IMR-90 (cell line): Measurements from ENCODE around the gene SLC17A8. TPM values are rescaled to one million over a fixed set of nuclear protein-coding genes. Genes with fewer than 3 reads are reported as not detected.

Source experiments
- ATAC-seq: fragments of 200-7000 bp; cut with Tn5 transposase; 2 replicates; pipeline ENCODE4 v1.9.1; 2020; ENCODE audit warnings: low read depth, mild to moderate bottlenecking, moderate library complexity
- BruUV-seq: library from RNA; stranded (reverse); fragments of 400-500 nt; replicated peaks from 2 replicates; lab custom pipeline; 2021; lab: Mats Ljungman, UMichigan
- CTCF ChIA-PET: fragments of 300-600 bp; formaldehyde crosslinking; extraction: SDS; loops from one replicate; lab custom pipeline; 2021; ENCODE audit warnings: antibody characterized with exemption; lab: Yijun Ruan, JAX
- POLR2A ChIA-PET: fragments of 300-600 bp; sonication (Branson Sonifier 250); formaldehyde crosslinking; loops from one replicate; lab custom pipeline; 2022; ENCODE audit warnings: antibody characterized with exemption; ENCODE audit not compliant: unreplicated experiment; lab: Charles Lee
- DNase-seq: peaks from one replicate; pipeline ENCODE4 v3.0.0; 2013
- H2AFZ ChIP-seq: replicated peaks from 2 replicates; pipeline ENCODE3; 2013; ENCODE audit warnings: low read length, mild to moderate bottlenecking; ENCODE audit not compliant: poor library complexity
- H2AK5ac ChIP-seq: 2 replicates; pipeline ENCODE4 v1.6.1; 2013; ENCODE audit warnings: low read depth, low read length, inconsistent platforms
- H2AK9ac ChIP-seq: replicated peaks from 2 replicates; pipeline ENCODE3; 2013; ENCODE audit warnings: mild to moderate bottlenecking, low read depth, low read length, moderate library complexity; ENCODE audit not compliant: poor library complexity
- H2BK120ac ChIP-seq: 2 replicates; pipeline ENCODE4 v1.6.1; 2013; ENCODE audit warnings: low read depth, low read length, inconsistent platforms
- H2BK15ac ChIP-seq: 3 replicates; pipeline ENCODE4 v1.6.1; 2013; ENCODE audit warnings: low read depth, low read length, inconsistent platforms
- H2BK20ac ChIP-seq: 2 replicates; pipeline ENCODE4 v1.6.1; 2013; ENCODE audit warnings: low read depth, mild to moderate bottlenecking, inconsistent platforms, low read length, moderate library complexity
- H2BK5ac ChIP-seq: 2 replicates; pipeline ENCODE4 v1.6.1; 2013; ENCODE audit warnings: mild to moderate bottlenecking, low read depth, low read length, inconsistent platforms; ENCODE audit not compliant: poor library complexity, severe bottlenecking
- H3K14ac ChIP-seq: replicated peaks from 2 replicates; pipeline ENCODE4 v1.6.1; 2013; ENCODE audit warnings: low read depth, low read length, inconsistent platforms
- H3K18ac ChIP-seq: 2 replicates; pipeline ENCODE4 v1.6.1; 2013; ENCODE audit warnings: low read depth, low read length, control low read depth
- H3K23ac ChIP-seq: 2 replicates; pipeline ENCODE4 v1.6.1; 2013; ENCODE audit warnings: low read depth, low read length, inconsistent platforms
- H3K27ac ChIP-seq: 2 replicates; pipeline ENCODE4 v1.5.1; 2013; ENCODE audit warnings: mild to moderate bottlenecking, control low read depth, low read length; ENCODE audit not compliant: insufficient read depth
- H3K27me3 ChIP-seq: 2 replicates; pipeline ENCODE4 v1.6.1; 2013; ENCODE audit warnings: low read length; ENCODE audit not compliant: control insufficient read depth, insufficient read depth
- H3K36me3 ChIP-seq: 2 replicates; pipeline ENCODE4 v1.6.1; 2013; ENCODE audit warnings: low read length, mixed read lengths; ENCODE audit not compliant: control insufficient read depth, insufficient read depth
- H3K4ac ChIP-seq: 2 replicates; pipeline ENCODE4 v1.6.1; 2013; ENCODE audit warnings: low read depth, low read length, inconsistent platforms
- H3K4me1 ChIP-seq: 2 replicates; pipeline ENCODE4 v1.6.1; 2013; ENCODE audit warnings: low read length, mixed read lengths; ENCODE audit not compliant: control insufficient read depth, insufficient read depth
- H3K4me2 ChIP-seq: 2 replicates; pipeline ENCODE4 v1.6.1; 2013; ENCODE audit warnings: low read depth, mild to moderate bottlenecking, control low read depth, low read length, moderate library complexity
- H3K4me3 ChIP-seq: 2 replicates; pipeline ENCODE4 v1.5.1; 2013; ENCODE audit warnings: low read depth, mild to moderate bottlenecking, control low read depth, low read length, moderate library complexity; ENCODE audit not compliant: insufficient read depth
- H3K56ac ChIP-seq: 2 replicates; pipeline ENCODE4 v1.6.1; 2013; ENCODE audit warnings: low read length, inconsistent platforms; ENCODE audit not compliant: insufficient read depth; ENCODE audit errors: extremely low read depth
- H3K79me1 ChIP-seq, 2 experiments: 2 replicates each; pipeline ENCODE4 v1.6.1; 2013; ENCODE audit warnings: low read length in 2 of 2, inconsistent platforms in 1 of 2, low read depth in 1 of 2
- H3K9ac ChIP-seq: 2 replicates; pipeline ENCODE4 v1.6.1; 2013; ENCODE audit warnings: low read depth, low read length, control low read depth
- H3K9me1 ChIP-seq: 2 replicates; pipeline ENCODE4 v1.6.1; 2013; ENCODE audit warnings: low read length, inconsistent platforms; ENCODE audit not compliant: insufficient read depth
- H3K9me3 ChIP-seq: 2 replicates; pipeline ENCODE4 v1.6.1; 2013; ENCODE audit warnings: low read length; ENCODE audit not compliant: control insufficient read depth, insufficient read depth
- H4K20me1 ChIP-seq: 2 replicates; pipeline ENCODE4 v1.6.1; 2013; ENCODE audit warnings: low read length, inconsistent platforms; ENCODE audit not compliant: insufficient read depth
- H4K5ac ChIP-seq: 2 replicates; pipeline ENCODE4 v1.6.1; 2013; ENCODE audit warnings: mild to moderate bottlenecking, low read depth, low read length, control low read depth
- H4K8ac ChIP-seq, 2 experiments: 2 replicates each; pipeline ENCODE4 v1.6.1; 2013; ENCODE audit warnings: low read depth in 2 of 2, low read length in 2 of 2, control low read depth in 1 of 2, inconsistent platforms in 1 of 2
- H4K91ac ChIP-seq: 2 replicates; pipeline ENCODE4 v1.6.1; 2013; ENCODE audit warnings: low read depth, low read length, inconsistent platforms; ENCODE audit not compliant: insufficient read depth
- BHLHE40 ChIP-seq: fragments of 150-350 bp; IDR thresholded peaks from 2 replicates; pipeline ENCODE4 v1.6.1; 2016; ENCODE audit warnings: mild to moderate bottlenecking, low read depth, low read length
- CEBPB ChIP-seq: IDR thresholded peaks from 2 replicates; pipeline ENCODE4 v1.6.1; 2012; ENCODE audit warnings: low read depth, low read length, improper control_type of control experiment
- CHD1 ChIP-seq: IDR thresholded peaks from 2 replicates; pipeline ENCODE4 v1.6.1; 2012; ENCODE audit warnings: low read depth, low read length, improper control_type of control experiment
- CTCF ChIP-seq: conservative IDR thresholded peaks from 2 replicates; pipeline ENCODE4 v1.5.1; 2012; ENCODE audit warnings: mild to moderate bottlenecking, low read depth, low read length, improper control_type of control experiment
- ELK1 ChIP-seq: fragments of 150-350 bp; IDR thresholded peaks from 2 replicates; pipeline ENCODE4 v1.6.1; 2016; ENCODE audit warnings: low read depth, mild to moderate bottlenecking, low read length, moderate library complexity, borderline replicate concordance
- FOS ChIP-seq: fragments of 150-350 bp; IDR thresholded peaks from 2 replicates; pipeline ENCODE4 v1.6.1; 2016; ENCODE audit warnings: low read depth, low read length
- MAFK ChIP-seq: IDR thresholded peaks from 2 replicates; pipeline ENCODE4 v1.6.1; 2012; ENCODE audit warnings: low read depth, low read length, improper control_type of control experiment
- MAZ ChIP-seq: IDR thresholded peaks from 2 replicates; pipeline ENCODE4 v1.6.1; 2012; ENCODE audit warnings: low read depth, mild to moderate bottlenecking, low read length, improper control_type of control experiment, moderate library complexity, borderline replicate concordance
- MXI1 ChIP-seq: IDR thresholded peaks from 2 replicates; pipeline ENCODE4 v1.6.1; 2012; ENCODE audit warnings: low read depth, mild to moderate bottlenecking, low read length, moderate library complexity, borderline replicate concordance
- NFE2L2 ChIP-seq: fragments of 150-350 bp; IDR thresholded peaks from 2 replicates; pipeline ENCODE4 v1.6.1; 2016; ENCODE audit warnings: low read depth, mild to moderate bottlenecking, low read length
- POLR2A ChIP-seq: IDR thresholded peaks from 2 replicates; pipeline ENCODE4 v1.6.1; 2012; ENCODE audit warnings: mild to moderate bottlenecking, low read depth, low read length
- RAD21 ChIP-seq: IDR thresholded peaks from 2 replicates; pipeline ENCODE4 v1.6.1; 2012; ENCODE audit warnings: low read length, improper control_type of control experiment
- RCOR1 ChIP-seq: IDR thresholded peaks from 2 replicates; pipeline ENCODE4 v1.6.1; 2012; ENCODE audit warnings: mild to moderate bottlenecking, low read length, improper control_type of control experiment; ENCODE audit not compliant: insufficient replicate concordance
- RFX5 ChIP-seq: IDR thresholded peaks from 2 replicates; pipeline ENCODE4 v1.8.0; 2012; ENCODE audit warnings: low read depth, mild to moderate bottlenecking, low read length, moderate library complexity
- SMC3 ChIP-seq: fragments of 150-350 bp; IDR thresholded peaks from 2 replicates; pipeline ENCODE4 v1.6.1; 2016; ENCODE audit warnings: low read depth, mild to moderate bottlenecking, antibody characterized with exemption, low read length, moderate library complexity
- USF2 ChIP-seq: fragments of 150-350 bp; IDR thresholded peaks from 2 replicates; pipeline ENCODE4 v1.6.1; 2017; ENCODE audit warnings: mild to moderate bottlenecking, antibody characterized with exemption, low read length, low read depth
- WGBS, 2 experiments: methylation state at CpG; one replicate each; pipeline versions ENCODE4 v1.1.5 to v1.1.7; 2013; ENCODE audit warnings: missing lambda C conversion rate in 2 of 2; ENCODE audit not compliant: insufficient read length in 1 of 2; ENCODE audit errors: extremely low coverage in 2 of 2; 5-methylcytosine and 5-hydroxymethylcytosine counted together
- dilution Hi-C: fragments of 300-500 bp; cut with HindIII; formaldehyde crosslinking; loops from one replicate; pipeline ENCODE4 v1.14.3; 2018; ENCODE audit warnings: low sequenced_read_pairs; ENCODE audit not compliant: unreplicated experiment
- in situ Hi-C: fragments of 300-500 bp; cut with MboI; formaldehyde crosslinking; loops from 3 replicates; pipeline ENCODE4 v1.14.3; 2019; ENCODE audit warnings: low sequenced_read_pairs, inconsistent platforms, mixed read lengths
- intact Hi-C: fragments of 100-400 bp; cut with micrococcal nuclease; formaldehyde crosslinking; loops from 2 replicates; pipeline ENCODE4 v1.10.0; 2022
- polyA plus RNA-seq, 3 experiments: library from polyadenylated mRNA; depleted of rRNA; stranded (reverse); fragments of >200 nt; gene quantifications; 2 replicates each; pipeline ENCODE4 v1.2.3, GENCODE V29; 2012; ENCODE audit warnings: low replicate concordance in 1 of 3
- total RNA-seq: library from RNA; depleted of rRNA; stranded (reverse); fragments of >200 nt; gene quantifications from 2 replicates; pipeline ENCODE4 v1.2.3, GENCODE V29; 2012

Gene SLC17A8
- total and polyA plus RNA-seq, 2 of the 4 experiments (the other 2 are of a cell fraction): not detected

- dilution Hi-C loops: no loop called here
- no peak for DNase-seq
- H3K27ac ChIP-seq: no peak overlapping the region
Observed at GRCh38 chr12:100443434-100443833, 86.6 kb downstream of the SLC17A8 start.

More at GRCh38 chr12:100443434-100443833, 86.6 kb downstream of the SLC17A8 start:
- Histone ChIP-seq H2BK20ac (no peak overlapping the region), H2AK9ac (no peak overlapping the region), H3K4me1 (no peaks in the 10 kb centered on the region), H2BK15ac (no peak overlapping the region), H3K14ac (no peak overlapping the region), H2BK120ac (no peak overlapping the region), H2BK5ac (no peak overlapping the region), H4K5ac (no peak overlapping the region), H3K4me3 (no peak overlapping the region), H3K36me3 (no peaks in the 10 kb centered on the region), H2AFZ (no peak overlapping the region), H3K9me1 (no peaks in the 10 kb centered on the region), H4K20me1 (no peaks in the 10 kb centered on the region), H3K4ac (no peak overlapping the region), H3K27me3 (no peaks in the 10 kb centered on the region; the same call in 1 of the 2 replicates), H3K4me2 (no peak overlapping the region), H3K9me3 (no peaks in the 10 kb centered on the region), H3K9ac (no peak overlapping the region), H2AK5ac (no peak overlapping the region), H4K8ac (no peak overlapping the region), H3K79me1 (no peaks in the 10 kb centered on the region), H4K91ac (no peak overlapping the region), H3K18ac (no peak overlapping the region), H3K56ac (no peak overlapping the region), H3K23ac (no peak overlapping the region)
- no CpG with 5 or more reads among the region's 1 CpG for WGBS, 2 experiments
- intact Hi-C loops: no loop called here
- POLR2A ChIA-PET: no interaction called here
- ATAC-seq: no peak
- in situ Hi-C loops: no loop called here
- no TSS peak for BruUV-seq
- TF ChIP-seq RCOR1: no peak
- no peak for TF ChIP-seq SMC3
- no peak for TF ChIP-seq BHLHE40
- no peak for TF ChIP-seq CEBPB
- TF ChIP-seq MAFK: no peak
- TF ChIP-seq NFE2L2: no peak
- TF ChIP-seq RAD21: no peak
- no peak for TF ChIP-seq MXI1
- TF ChIP-seq USF2: no peak
- TF ChIP-seq ELK1: no peak
- TF ChIP-seq FOS: no peak
- TF ChIP-seq CHD1: no peak
- TF ChIP-seq POLR2A: no peak
- TF ChIP-seq RFX5: no peak
- TF ChIP-seq MAZ: no peak
- no peak for TF ChIP-seq CTCF
- CTCF ChIA-PET: no interaction called here
